Trophoblast cell (in vitro differentiated cells and primary cell): ENCODE measurements around the gene KCNAB2.

Experiments used
- DNase-seq, 2 donors: peaks; one replicate each; pipeline ENCODE4 v3.0.0-alpha.2; 2016
- H2AFZ ChIP-seq: 2 replicates; pipeline ENCODE4 v1.6.1; 2013; ENCODE audit warnings: low read length, moderate library complexity, mild to moderate bottlenecking; ENCODE audit not compliant: insufficient read depth, poor library complexity
- H2AK5ac ChIP-seq: 2 replicates; pipeline ENCODE4 v1.6.1; 2013; ENCODE audit warnings: mild to moderate bottlenecking, low read length
- H2BK120ac ChIP-seq: 2 replicates; pipeline ENCODE4 v1.6.1; 2013; ENCODE audit warnings: low read length, mild to moderate bottlenecking, moderate library complexity; ENCODE audit not compliant: insufficient read depth, poor library complexity
- H2BK12ac ChIP-seq: 2 replicates; pipeline ENCODE4 v1.6.1; 2013; ENCODE audit warnings: mild to moderate bottlenecking, low read length, moderate library complexity
- H2BK5ac ChIP-seq: 2 replicates; pipeline ENCODE4 v1.6.1; 2013; ENCODE audit warnings: low read length, low read depth, moderate library complexity, mild to moderate bottlenecking; ENCODE audit not compliant: poor library complexity
- H3K14ac ChIP-seq: 2 replicates; pipeline ENCODE4 v1.6.1; 2013; ENCODE audit warnings: mild to moderate bottlenecking, low read length
- H3K18ac ChIP-seq: 2 replicates; pipeline ENCODE4 v1.6.1; 2013; ENCODE audit warnings: mild to moderate bottlenecking, low read length
- H3K23ac ChIP-seq: 2 replicates; pipeline ENCODE4 v1.6.1; 2013; ENCODE audit warnings: low read length
- H3K27ac ChIP-seq: 2 replicates; pipeline ENCODE4 v1.5.1; 2013; ENCODE audit warnings: low read depth, mild to moderate bottlenecking, inconsistent platforms, low read length, moderate library complexity
- H3K27me3 ChIP-seq: 2 replicates; pipeline ENCODE4 v1.6.1; 2013; ENCODE audit warnings: inconsistent platforms, mild to moderate bottlenecking, low read length, moderate library complexity; ENCODE audit not compliant: insufficient read depth
- H3K36me3 ChIP-seq, 2 experiments: 1 replicate in 1 of 2; 2 replicates in 1 of 2; pipeline ENCODE4 v1.6.1; 2013; ENCODE audit warnings: low read length in 2 of 2, mild to moderate bottlenecking in 2 of 2, moderate library complexity in 1 of 2; ENCODE audit not compliant: insufficient read depth in 2 of 2, control insufficient read depth in 1 of 2
- H3K4ac ChIP-seq: 2 replicates; pipeline ENCODE4 v1.6.1; 2013; ENCODE audit warnings: low read depth, mild to moderate bottlenecking, low read length, moderate library complexity
- H3K4me1 ChIP-seq, 2 experiments: 1 replicate in 1 of 2; 2 replicates in 1 of 2; pipeline ENCODE4 v1.6.1; 2013; ENCODE audit warnings: low read length in 2 of 2, mild to moderate bottlenecking in 2 of 2, moderate library complexity in 1 of 2; ENCODE audit not compliant: insufficient read depth in 2 of 2, control insufficient read depth in 1 of 2
- H3K4me2 ChIP-seq: 2 replicates; pipeline ENCODE4 v1.6.1; 2013; ENCODE audit warnings: inconsistent platforms, mild to moderate bottlenecking, low read length, moderate library complexity
- H3K4me3 ChIP-seq: 2 replicates; pipeline ENCODE4 v1.5.1; 2013; ENCODE audit warnings: mild to moderate bottlenecking, low read depth, low read length, inconsistent platforms
- H3K79me1 ChIP-seq: one replicate; pipeline ENCODE4 v1.6.1; 2013; ENCODE audit warnings: low read length
- H3K79me2 ChIP-seq: 2 replicates; pipeline ENCODE4 v1.6.1; 2013; ENCODE audit warnings: low read length, mild to moderate bottlenecking; ENCODE audit not compliant: control insufficient read depth, insufficient read depth, poor library complexity
- H3K9ac ChIP-seq: 2 replicates; pipeline ENCODE4 v1.6.1; 2013; ENCODE audit warnings: mild to moderate bottlenecking, low read length
- H3K9me3 ChIP-seq: 2 replicates; pipeline ENCODE4 v1.6.1; 2013; ENCODE audit warnings: low read depth, mild to moderate bottlenecking, control low read depth, inconsistent platforms, low read length; ENCODE audit not compliant: insufficient read depth
- H4K12ac ChIP-seq: 2 replicates; pipeline ENCODE4 v1.6.1; 2013; ENCODE audit warnings: low read depth, mild to moderate bottlenecking, low read length, moderate library complexity
- H4K8ac ChIP-seq: 2 replicates; pipeline ENCODE4 v1.6.1; 2013; ENCODE audit warnings: low read depth, mild to moderate bottlenecking, low read length, moderate library complexity
- H4K91ac ChIP-seq: one replicate; pipeline ENCODE4 v1.6.1; 2013; ENCODE audit warnings: low read depth, mild to moderate bottlenecking, low read length, moderate library complexity
- WGBS: extraction: QIAGEN DNeasy Blood & Tissue Kit; methylation state at CpG from one replicate; pipeline ENCODE4 v1.1.7; 2013; ENCODE audit warnings: missing lambda C conversion rate; ENCODE audit not compliant: insufficient read length, insufficient coverage; ENCODE audit errors: extremely low coverage; 5-methylcytosine and 5-hydroxymethylcytosine counted together

The KCNAB2 gene

GRCh38 chr1:6104631-6105030, 58.9 kb downstream of the KCNAB2 start:
- Histone ChIP-seq H2AFZ (no peak overlapping the region), H3K79me2 (no peaks in the 10 kb centered on the region), H3K4me3 (no peak overlapping the region), H3K4me1 (no peaks in the 10 kb centered on the region), H3K9me3 (peaks cover 6% of the 10 kb centered on the region), H3K14ac (no peak overlapping the region), H3K27ac (no peak overlapping the region), H4K8ac (no peak overlapping the region), H3K4ac (no peak overlapping the region), H2BK5ac (no peak overlapping the region), H3K9ac (no peak overlapping the region), H3K27me3 (no peaks in the 10 kb centered on the region), H3K23ac (no peak overlapping the region), H2AK5ac (no peak overlapping the region), H2BK12ac (no peak overlapping the region), H2BK120ac (no peak overlapping the region), H3K4me2 (no peak overlapping the region), H3K79me1 (no peaks in the 10 kb centered on the region), H4K91ac (no peak overlapping the region), H4K12ac (no peak overlapping the region), H3K36me3 (no peaks in the 10 kb centered on the region), H3K18ac (no peak overlapping the region)
- no CpG with 5 or more reads among the region's 9 CpGs for WGBS
- no peak for DNase-seq

DNA sequence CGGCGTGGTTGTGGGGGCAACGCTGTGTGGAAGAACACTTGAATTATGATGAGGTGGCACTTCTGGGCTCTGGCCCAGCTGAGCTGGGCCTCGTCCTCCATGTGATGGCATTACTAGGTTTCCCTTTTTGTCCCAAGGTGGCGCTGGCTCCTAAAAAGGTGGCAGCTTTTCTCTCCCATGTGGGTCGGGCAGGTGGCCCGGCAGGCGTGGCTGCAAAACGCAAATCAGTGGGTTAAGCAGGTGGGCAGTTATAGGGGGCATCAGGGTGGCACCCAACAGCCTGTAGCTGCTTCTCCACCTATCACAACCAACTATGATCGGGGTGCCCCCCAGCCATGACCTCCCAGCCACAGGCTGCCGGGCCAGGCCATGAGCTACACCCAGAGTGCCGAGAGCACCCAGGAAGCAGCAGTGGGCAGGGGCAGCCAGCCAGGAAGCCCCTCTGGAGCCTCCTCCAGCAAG, 59.6 kb downstream of the KCNAB2 start:
- H3K79me2 ChIP-seq, result no peaks in the 10 kb centered on the region
- no peak overlapping the region for H3K4ac ChIP-seq
- no peak overlapping the region for H4K91ac ChIP-seq
- H3K4me3 ChIP-seq, result no peak overlapping the region
- H3K27ac ChIP-seq, result no peak overlapping the region
- no peak overlapping the region for H3K9ac ChIP-seq
- H4K8ac ChIP-seq, result no peak overlapping the region
- peaks cover 4% of the 10 kb centered on the region for H3K9me3 ChIP-seq
- no peak overlapping the region for H4K12ac ChIP-seq
- H3K14ac ChIP-seq, result no peak overlapping the region
- H2BK120ac ChIP-seq, result no peak overlapping the region
- DNase-seq, result peak in 1 of 2 donors; percentile 15
- H3K36me3 ChIP-seq, result no peaks in the 10 kb centered on the region
- no peaks in the 10 kb centered on the region for H3K79me1 ChIP-seq
- no peak overlapping the region for H2AFZ ChIP-seq
- no peaks in the 10 kb centered on the region for H3K4me1 ChIP-seq
- H2AK5ac ChIP-seq, result no peak overlapping the region
- H3K23ac ChIP-seq, result no peak overlapping the region
- H3K27me3 ChIP-seq, result no peaks in the 10 kb centered on the region
- H3K18ac ChIP-seq, result no peak overlapping the region
- no peak overlapping the region for H2BK12ac ChIP-seq
- no peak overlapping the region for H3K4me2 ChIP-seq
- no peak overlapping the region for H2BK5ac ChIP-seq
- WGBS, result no CpG with 5 or more reads among the region's 12 CpGs

DNA sequence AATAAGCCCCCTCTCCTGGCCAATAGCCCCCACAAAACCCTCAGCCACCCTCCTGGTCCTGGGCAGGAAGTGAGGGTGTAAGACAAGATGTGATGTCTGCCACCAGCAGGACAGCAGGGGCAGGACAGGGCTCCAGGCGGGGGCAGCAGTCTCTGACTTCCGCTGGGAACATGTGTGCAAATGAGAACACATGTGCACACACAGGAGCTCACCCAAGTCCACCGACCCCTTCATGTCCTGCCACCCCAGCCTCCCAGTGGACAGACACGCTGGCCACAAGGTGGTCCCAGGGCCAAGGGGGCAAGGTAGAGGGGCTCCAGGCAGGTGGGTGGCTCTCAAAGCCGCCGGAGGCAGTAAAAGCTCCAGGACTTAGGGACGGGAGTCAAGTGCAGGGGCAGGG, 60.1 kb downstream of the KCNAB2 start:
- no CpG with 5 or more reads among the region's 7 CpGs for WGBS
- Histone ChIP-seq H3K27ac (no peak overlapping the region), H3K4ac (no peak overlapping the region)

GRCh38 chr1:6106321-6106731, 60.6 kb downstream of the KCNAB2 start:
- H2BK120ac ChIP-seq, result no peak overlapping the region
- no CpG with 5 or more reads among the region's 28 CpGs for WGBS
- no peak overlapping the region for H2BK12ac ChIP-seq

More for the DNA sequence above, 60.1 kb downstream of the KCNAB2 start:
- H3K18ac ChIP-seq, result no peak overlapping the region
- no peak overlapping the region for H2BK5ac ChIP-seq
- H3K27me3 ChIP-seq, result no peaks in the 10 kb centered on the region
- no peak for DNase-seq
- no peak overlapping the region for H3K4me2 ChIP-seq
- no peak overlapping the region for H3K9ac ChIP-seq
- H2BK120ac ChIP-seq, result no peak overlapping the region
- H2AFZ ChIP-seq, result no peak overlapping the region
- H4K12ac ChIP-seq, result no peak overlapping the region
- H3K79me1 ChIP-seq, result no peaks in the 10 kb centered on the region
- H3K9me3 ChIP-seq, result peaks cover 4% of the 10 kb centered on the region
- H3K79me2 ChIP-seq, result no peaks in the 10 kb centered on the region
- H3K4me1 ChIP-seq, result no peaks in the 10 kb centered on the region
- no peak overlapping the region for H4K91ac ChIP-seq
- H2AK5ac ChIP-seq, result no peak overlapping the region
- no peaks in the 10 kb centered on the region for H3K36me3 ChIP-seq
- H2BK12ac ChIP-seq, result no peak overlapping the region
- H3K14ac ChIP-seq, result no peak overlapping the region
- no peak overlapping the region for H4K8ac ChIP-seq
- no peak overlapping the region for H3K23ac ChIP-seq
- no peak overlapping the region for H3K4me3 ChIP-seq

More at GRCh38 chr1:6106321-6106731, 60.6 kb downstream of the KCNAB2 start:
- no peaks in the 10 kb centered on the region for H3K36me3 ChIP-seq
- no peak overlapping the region for H3K4me3 ChIP-seq
- H3K9me3 ChIP-seq, result peaks cover 2% of the 10 kb centered on the region
- H3K18ac ChIP-seq, result no peak overlapping the region
- no peak overlapping the region for H3K9ac ChIP-seq
- H4K91ac ChIP-seq, result no peak overlapping the region
- no peaks in the 10 kb centered on the region for H3K79me1 ChIP-seq
- DNase-seq, result no peak
- H3K4me2 ChIP-seq, result no peak overlapping the region
- H2BK5ac ChIP-seq, result no peak overlapping the region
- no peaks in the 10 kb centered on the region for H3K79me2 ChIP-seq
- H3K4me1 ChIP-seq, result no peaks in the 10 kb centered on the region
- no peak overlapping the region for H3K27ac ChIP-seq
- no peaks in the 10 kb centered on the region for H3K27me3 ChIP-seq
- no peak overlapping the region for H2AK5ac ChIP-seq
- no peak overlapping the region for H4K8ac ChIP-seq
- no peak overlapping the region for H4K12ac ChIP-seq
- H2AFZ ChIP-seq, result no peak overlapping the region
- no peak overlapping the region for H3K4ac ChIP-seq
- no peak overlapping the region for H3K14ac ChIP-seq
- no peak overlapping the region for H3K23ac ChIP-seq
